Activated T-cell treated with anti-CD3 and anti-CD28 coated beads, Interleukin-2, amount 50 U/mL, for 72 hours (primary cell): Measurements from ENCODE around the gene HPS5. TPM values are rescaled to one million over a fixed set of nuclear protein-coding genes. Genes with fewer than 3 reads are reported as not detected.

Experiments used
- ATAC-seq, 2 donors: fragments of 150-1000 bp; cut with Tn5 transposase; replicated peaks in 1 of 2; 2 replicates each; pipeline ENCODE4 v1.10.0; 2021; ENCODE audit warnings: moderate library complexity in 2 of 2, mild to moderate bottlenecking in 1 of 2
- DNase-seq, 2 donors: peaks; one replicate each; pipeline ENCODE4 v3.0.0; 2021 to 2022; ENCODE audit warnings: mixed read lengths in 1 of 2
- H3K27ac Mint-ChIP-seq: one replicate; pipeline ENCODE4 v1.8.0; 2022; ENCODE audit warnings: mild to moderate bottlenecking, moderate library complexity, mixed read lengths
- H3K27me3 Mint-ChIP-seq: one replicate; pipeline ENCODE4 v1.8.0; 2022; ENCODE audit warnings: low read depth, mixed read lengths
- H3K36me3 Mint-ChIP-seq, 2 donors: one replicate each; pipeline ENCODE4 v1.8.0; 2022; ENCODE audit warnings: mixed read lengths in 2 of 2, mild to moderate bottlenecking in 1 of 2; ENCODE audit not compliant: insufficient read depth in 2 of 2
- H3K4me1 Mint-ChIP-seq: one replicate; pipeline ENCODE4 v1.8.0; 2022; ENCODE audit warnings: low read depth, mixed read lengths
- H3K4me3 Mint-ChIP-seq, 2 donors: one replicate each; pipeline ENCODE4 v1.8.0; 2022; ENCODE audit warnings: mild to moderate bottlenecking in 2 of 2, mixed read lengths in 2 of 2, moderate library complexity in 2 of 2
- H3K9me3 Mint-ChIP-seq, 2 donors: one replicate each; pipeline ENCODE4 v1.8.0; 2022; ENCODE audit warnings: mixed read lengths in 2 of 2
- total RNA-seq, 2 donors: library from RNA; stranded (reverse); gene quantifications; one replicate each; pipeline ENCODE4 v1.2.3, GENCODE V29; 2022

Gene HPS5
- 10 to 100 TPM; 18.7 to 22.2 TPM for total RNA-seq

- Mint-ChIP-seq H3K9me3 (no peaks in the 10 kb centered on the region), H3K27ac (peak within 1 kb of the TSS; percentile 95), H3K4me1 (peaks cover 60% of the 10 kb centered on the region), H3K4me3 (peak within 1 kb of the TSS; percentile 90 to 98), H3K36me3 (peaks cover 3 to 6% of the 10 kb centered on the region in 2 donors), H3K27me3 (no peaks in the 10 kb centered on the region)
- peak; percentile 94 to 96 for DNase-seq
- peak; percentile 91 to 92 for ATAC-seq
Measured at GRCh38 chr11:18321969-18322711, at the start of gene HPS5, which contains the start of gene GTF2H1. HPS5 (minus strand) TSS chr11:18322140; CDS start chr11:18317858, 4,282 bp downstream. GTF2H1 (plus strand) TSS chr11:18322567; CDS start chr11:18333075, 10,508 bp downstream.

GRCh38 chr11:18371279-18371678 lies 49.3 kb upstream of the HPS5 start:
- DNase-seq, result no peak
- Mint-ChIP-seq H3K27me3 (no peaks in the 10 kb centered on the region), H3K27ac (no peak overlapping the region), H3K9me3 (no peaks in the 10 kb centered on the region), H3K36me3 (peaks cover 0 to 3% of the 10 kb centered on the region in 2 donors), H3K4me1 (peaks cover 6% of the 10 kb centered on the region), H3K4me3 (no peak overlapping the region)
- no peak for ATAC-seq

- H3K4me1 Mint-ChIP-seq, result peaks cover 6% of the 10 kb centered on the region
- DNase-seq, result no peak
- no peaks in the 10 kb centered on the region for H3K9me3 Mint-ChIP-seq
- no peak for ATAC-seq
- H3K27ac Mint-ChIP-seq, result no peak overlapping the region
- H3K27me3 Mint-ChIP-seq, result no peaks in the 10 kb centered on the region
- no peak overlapping the region for H3K4me3 Mint-ChIP-seq
- H3K36me3 Mint-ChIP-seq, result peaks cover 0 to 10% of the 10 kb centered on the region in 2 donors
Measured at GRCh38 chr11:18369398-18369797, 47.5 kb upstream of the HPS5 start.

- Mint-ChIP-seq H3K36me3 (peaks cover 0 to 14% of the 10 kb centered on the region in 2 donors), H3K4me1 (peaks cover 6% of the 10 kb centered on the region), H3K27me3 (no peaks in the 10 kb centered on the region), H3K27ac (peak overlapping the region; percentile 36), H3K9me3 (no peaks in the 10 kb centered on the region), H3K4me3 (no peak overlapping the region)
- DNase-seq (no peak), ATAC-seq (no peak)
Measured at GRCh38 chr11:18368221-18368620, 46.3 kb upstream of the HPS5 start.

- DNase-seq (no peak), ATAC-seq (no peak)
- Mint-ChIP-seq H3K4me3 (no peak overlapping the region), H3K4me1 (peaks cover 6% of the 10 kb centered on the region), H3K9me3 (no peaks in the 10 kb centered on the region), H3K27me3 (no peaks in the 10 kb centered on the region), H3K27ac (no peak overlapping the region), H3K36me3 (peaks cover 0 to 14% of the 10 kb centered on the region in 2 donors)
Measured at GRCh38 chr11:18367431-18367830, 45.5 kb upstream of the HPS5 start.

GRCh38 chr11:18366286-18366685 lies 44.3 kb upstream of the HPS5 start:
- Mint-ChIP-seq H3K27me3 (no peaks in the 10 kb centered on the region), H3K4me1 (peaks cover 4% of the 10 kb centered on the region), H3K4me3 (no peak overlapping the region), H3K36me3 (peaks cover 0 to 15% of the 10 kb centered on the region in 2 donors), H3K27ac (peak overlapping the region; percentile 42), H3K9me3 (no peaks in the 10 kb centered on the region)
- DNase-seq, result no peak
- no peak for ATAC-seq

GRCh38 chr11:18365741-18366140 lies 43.8 kb upstream of the HPS5 start:
- peaks cover 2 to 17% of the 10 kb centered on the region in 2 donors for H3K36me3 Mint-ChIP-seq
- peak overlapping the region; percentile 1 for H3K27ac Mint-ChIP-seq

GRCh38 chr11:18364495-18365073 lies 42.6 kb upstream of the HPS5 start:
- ATAC-seq (no peak), DNase-seq (no peak)
- Mint-ChIP-seq H3K4me3 (no peak overlapping the region), H3K36me3 (peaks cover 2 to 17% of the 10 kb centered on the region in 2 donors), H3K27ac (no peak overlapping the region), H3K4me1 (no peaks in the 10 kb centered on the region), H3K9me3 (no peaks in the 10 kb centered on the region), H3K27me3 (no peaks in the 10 kb centered on the region)

More at GRCh38 chr11:18365741-18366140, 43.8 kb upstream of the HPS5 start:
- Mint-ChIP-seq H3K27me3 (no peaks in the 10 kb centered on the region), H3K9me3 (no peaks in the 10 kb centered on the region), H3K4me3 (no peak overlapping the region), H3K4me1 (no peaks in the 10 kb centered on the region)
- no peak for DNase-seq
- ATAC-seq, result no peak

GRCh38 chr11:18361154-18361553 lies 39.2 kb upstream of the HPS5 start:
- Mint-ChIP-seq H3K9me3 (no peaks in the 10 kb centered on the region), H3K36me3 (peaks cover 4 to 17% of the 10 kb centered on the region in 2 donors), H3K4me3 (no peak overlapping the region), H3K27me3 (no peaks in the 10 kb centered on the region), H3K27ac (no peak overlapping the region), H3K4me1 (no peaks in the 10 kb centered on the region)
- DNase-seq (no peak), ATAC-seq (no peak)

GRCh38 chr11:18358646-18359045 lies 36.7 kb upstream of the HPS5 start:
- Mint-ChIP-seq H3K27me3 (no peaks in the 10 kb centered on the region), H3K27ac (no peak overlapping the region), H3K9me3 (no peaks in the 10 kb centered on the region), H3K36me3 (peaks cover 4 to 15% of the 10 kb centered on the region in 2 donors), H3K4me3 (no peak overlapping the region), H3K4me1 (no peaks in the 10 kb centered on the region)
- DNase-seq (no peak), ATAC-seq (no peak)

- Mint-ChIP-seq H3K27me3 (no peaks in the 10 kb centered on the region), H3K9me3 (no peaks in the 10 kb centered on the region), H3K27ac (no peak overlapping the region), H3K4me1 (no peaks in the 10 kb centered on the region), H3K36me3 (peaks cover 1 to 16% of the 10 kb centered on the region in 2 donors), H3K4me3 (no peak overlapping the region)
- no peak for ATAC-seq
- no peak for DNase-seq
Measured at GRCh38 chr11:18352581-18352980, 30.6 kb upstream of the HPS5 start.

- DNase-seq (no peak), ATAC-seq (no peak)
- Mint-ChIP-seq H3K4me3 (no peak overlapping the region), H3K36me3 (peaks cover 2 to 18% of the 10 kb centered on the region in 2 donors), H3K27ac (peak overlapping the region; percentile 3), H3K27me3 (no peaks in the 10 kb centered on the region), H3K9me3 (no peaks in the 10 kb centered on the region), H3K4me1 (no peaks in the 10 kb centered on the region)
Measured at GRCh38 chr11:18347471-18348125, 25.7 kb upstream of the HPS5 start.

- peak overlapping the region; percentile 74 for H3K27ac Mint-ChIP-seq
- ATAC-seq (no peak), DNase-seq (no peak)
- no peak overlapping the region for H3K4me3 Mint-ChIP-seq
- H3K27me3 Mint-ChIP-seq, result no peaks in the 10 kb centered on the region
- H3K36me3 Mint-ChIP-seq, result peaks cover 17 to 37% of the 10 kb centered on the region in 2 donors
- no peaks in the 10 kb centered on the region for H3K9me3 Mint-ChIP-seq
- H3K4me1 Mint-ChIP-seq, result peaks cover 44% of the 10 kb centered on the region
Measured at GRCh38 chr11:18332891-18333290, 11.0 kb upstream of the HPS5 start.
